GM10266 (cell line): ENCODE results near the gene ADAMTS10.

ENCODE experiments used
- DNase-seq: peaks from one replicate; pipeline ENCODE4 v3.0.0; 2012; ENCODE audit errors: extremely low spot score
- TF ChIP-seq, protein P1 (sequence below): IDR thresholded peaks from 2 replicates; pipeline ENCODE4 v1.5.1; 2012; ENCODE audit warnings: mild to moderate bottlenecking, low read depth; ENCODE audit not compliant: control insufficient read depth, insufficient read depth; ENCODE audit errors: missing control alignments

The ADAMTS10 gene

DNA sequence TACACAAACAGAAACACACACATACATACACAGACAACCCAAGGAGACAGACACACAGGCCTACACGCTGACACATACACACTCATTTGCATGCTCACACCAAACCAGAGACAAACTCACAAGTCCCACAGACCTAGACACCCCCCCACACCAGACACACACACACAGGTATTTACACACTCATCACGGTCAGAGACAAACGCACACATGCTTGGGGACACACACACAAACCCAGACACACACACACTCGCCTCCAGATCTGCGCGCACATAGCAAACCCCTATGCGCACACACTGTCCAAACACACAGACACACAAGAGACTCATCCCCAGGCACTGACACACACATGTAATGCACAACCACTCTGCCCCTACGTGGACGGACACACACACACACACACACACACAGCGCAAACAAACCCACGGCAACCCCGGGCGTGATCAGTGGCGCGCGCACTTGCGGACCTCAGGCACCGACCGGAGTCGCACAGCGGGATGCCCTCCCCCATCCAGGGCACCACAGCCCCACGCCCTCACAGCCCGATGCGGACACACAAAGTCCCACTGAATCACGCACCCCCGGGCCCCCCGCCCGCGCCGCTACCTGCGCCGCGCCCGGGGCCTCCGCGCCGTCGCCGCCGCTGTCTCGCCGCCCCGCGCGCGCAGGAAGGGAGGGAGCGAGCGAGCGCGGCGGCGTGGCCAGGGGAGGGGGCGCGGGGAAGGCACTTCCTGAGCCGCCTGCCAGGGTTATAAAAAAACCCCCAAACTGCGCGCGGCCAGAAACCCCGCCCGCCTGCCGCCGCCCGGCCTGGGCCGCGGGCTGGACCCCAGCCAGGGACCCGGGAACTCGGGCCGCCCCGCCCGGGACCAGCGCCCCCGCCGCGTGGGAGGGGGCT lies at the start of gene ADAMTS10:
ADAMTS10 (minus strand) TSS at position 675 of the 895 bp plus-strand sequence. CDS start 5,005 bp downstream, outside the sequence.
- peak; percentile 66 for DNase-seq
- TF ChIP-seq, protein P1, sequence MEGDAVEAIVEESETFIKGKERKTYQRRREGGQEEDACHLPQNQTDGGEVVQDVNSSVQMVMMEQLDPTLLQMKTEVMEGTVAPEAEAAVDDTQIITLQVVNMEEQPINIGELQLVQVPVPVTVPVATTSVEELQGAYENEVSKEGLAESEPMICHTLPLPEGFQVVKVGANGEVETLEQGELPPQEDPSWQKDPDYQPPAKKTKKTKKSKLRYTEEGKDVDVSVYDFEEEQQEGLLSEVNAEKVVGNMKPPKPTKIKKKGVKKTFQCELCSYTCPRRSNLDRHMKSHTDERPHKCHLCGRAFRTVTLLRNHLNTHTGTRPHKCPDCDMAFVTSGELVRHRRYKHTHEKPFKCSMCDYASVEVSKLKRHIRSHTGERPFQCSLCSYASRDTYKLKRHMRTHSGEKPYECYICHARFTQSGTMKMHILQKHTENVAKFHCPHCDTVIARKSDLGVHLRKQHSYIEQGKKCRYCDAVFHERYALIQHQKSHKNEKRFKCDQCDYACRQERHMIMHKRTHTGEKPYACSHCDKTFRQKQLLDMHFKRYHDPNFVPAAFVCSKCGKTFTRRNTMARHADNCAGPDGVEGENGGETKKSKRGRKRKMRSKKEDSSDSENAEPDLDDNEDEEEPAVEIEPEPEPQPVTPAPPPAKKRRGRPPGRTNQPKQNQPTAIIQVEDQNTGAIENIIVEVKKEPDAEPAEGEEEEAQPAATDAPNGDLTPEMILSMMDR = no peak

DNA sequence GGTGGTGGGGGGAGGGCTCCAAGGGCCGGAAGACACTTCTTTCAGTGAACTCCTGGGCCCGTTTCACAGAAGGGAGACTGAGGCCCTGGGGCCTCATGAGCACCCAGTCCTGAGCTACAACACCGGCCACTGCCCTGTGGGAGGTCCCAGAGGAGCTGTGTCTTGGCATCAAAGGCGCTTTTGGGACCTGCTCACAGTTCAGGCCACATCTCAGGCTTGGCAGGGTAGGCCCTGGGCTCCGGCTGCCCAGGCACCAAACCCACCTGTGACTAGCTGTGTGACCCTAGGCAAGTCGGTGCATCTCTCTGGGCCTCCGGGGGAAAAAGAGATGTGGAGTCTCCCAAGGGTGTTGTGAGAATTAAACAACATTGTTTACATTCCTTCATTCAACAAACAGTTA lies 49.4 kb upstream of the ADAMTS10 start:
- DNase-seq = no peak
- TF ChIP-seq, protein P1 = no peak

DNA sequence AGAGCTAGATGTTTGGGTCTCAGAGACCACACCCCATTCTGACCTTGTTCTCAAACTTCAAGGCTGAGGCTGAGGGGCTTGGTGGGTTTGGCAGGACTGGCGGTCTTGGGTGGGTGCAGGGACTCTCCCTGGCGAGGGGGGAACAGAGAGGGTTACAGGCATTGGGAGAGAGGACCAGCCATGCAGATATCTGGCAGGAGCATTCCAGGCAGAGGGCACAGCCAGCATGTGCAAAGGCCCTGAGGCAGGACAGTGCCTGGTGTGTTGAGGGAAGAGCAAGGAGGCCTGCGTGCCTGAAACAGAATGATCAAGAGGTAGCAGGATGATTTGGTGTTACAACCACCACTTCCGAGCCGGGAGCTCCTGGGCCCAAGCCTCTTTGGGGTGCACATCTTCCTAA lies 47.4 kb upstream of the ADAMTS10 start:
- DNase-seq = no peak
- TF ChIP-seq, protein P1 = no peak

DNA sequence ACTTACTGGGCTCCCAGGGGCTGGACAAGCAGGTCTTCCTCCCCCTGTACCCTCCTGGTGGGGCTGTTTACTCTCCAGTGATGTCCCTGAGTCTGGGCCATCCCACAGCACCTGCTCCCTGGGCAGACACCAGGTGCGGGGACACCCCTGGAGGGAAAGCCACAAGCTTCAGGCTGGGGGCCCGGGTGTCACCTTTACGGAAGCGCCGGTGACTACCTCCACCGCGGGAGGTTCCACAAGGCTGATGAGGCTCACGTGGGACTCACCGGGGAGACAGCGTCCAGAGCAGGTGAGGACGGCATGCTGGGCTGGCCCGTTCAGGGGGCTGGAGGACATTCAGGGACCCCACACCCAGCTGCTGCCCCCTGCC lies 44.8 kb upstream of the ADAMTS10 start:
- TF ChIP-seq, protein P1 = no peak
- DNase-seq = no peak

DNA sequence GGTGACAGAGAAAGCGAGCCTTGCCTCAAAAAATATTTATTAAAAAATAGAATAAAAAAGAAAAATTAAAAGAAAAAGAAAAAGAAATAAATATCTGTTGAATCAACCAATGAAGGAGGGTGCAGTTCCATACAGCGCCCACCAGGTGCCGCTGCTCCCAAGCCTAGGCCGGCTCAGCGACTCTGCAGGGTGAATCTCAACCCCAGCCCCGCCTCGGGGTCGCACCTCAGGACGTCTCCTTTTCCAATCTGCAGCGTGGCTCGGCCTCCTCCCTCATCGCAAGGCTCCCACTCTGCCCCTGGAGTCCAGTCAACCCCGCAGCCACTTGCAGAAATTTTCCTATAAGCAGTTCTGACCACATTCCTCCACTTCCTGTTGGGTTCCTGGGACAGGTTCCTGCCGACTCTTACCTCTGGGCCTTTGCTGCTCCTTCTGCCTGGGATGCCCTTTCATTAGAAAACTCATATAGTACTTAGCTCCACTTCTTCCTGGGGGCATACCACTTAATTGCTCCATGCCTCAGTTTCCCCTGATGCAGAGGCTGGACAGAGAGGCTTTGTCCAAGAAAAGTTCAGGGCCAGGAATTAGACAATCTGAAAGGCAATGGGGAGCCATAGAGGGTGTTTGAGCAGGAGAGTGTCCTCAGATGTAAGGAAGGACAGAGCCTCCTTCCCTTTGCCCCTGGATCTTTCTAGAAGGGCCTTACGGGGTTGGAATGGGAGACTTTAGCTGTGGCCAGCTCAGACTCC lies 44.2 kb upstream of the ADAMTS10 start:
- TF ChIP-seq, protein P1 = peak; percentile 95
- DNase-seq = peak; percentile 71

DNA sequence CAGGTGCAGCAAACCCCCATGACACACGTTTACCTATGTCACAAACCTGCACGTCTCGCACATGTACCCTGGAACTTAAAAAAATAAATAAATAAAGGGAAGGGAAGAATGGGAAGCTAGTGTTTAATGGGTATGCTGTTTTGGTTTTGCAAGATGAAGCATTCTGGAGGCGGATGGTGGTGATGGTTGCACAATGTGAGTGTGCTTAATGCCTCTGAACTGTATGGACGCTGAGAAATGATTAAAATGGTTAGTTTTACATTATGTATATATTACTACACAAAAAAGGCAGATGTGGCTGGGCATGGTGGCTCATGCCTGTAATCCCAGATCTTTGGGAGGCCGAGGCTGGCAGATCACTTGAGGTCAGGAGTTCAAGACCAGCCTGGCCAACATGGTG lies 37.7 kb upstream of the ADAMTS10 start:
- TF ChIP-seq, protein P1 = no peak
- no peak for DNase-seq
